ACHN (cell line): ENCODE data around the gene ISOC2.
"Not testable (repeated sequence)": the region's sequence is repeated elsewhere in the genome, so short reads cannot be mapped to it uniquely, and the experiment has no call there.

Experiments used
- DNase-seq: peaks from one replicate; pipeline ENCODE4 v3.0.0-alpha.2; 2015
- in situ Hi-C: cut with HindIII; loops from 2 replicates; pipeline ENCODE4 v1.10.0; 2017; ENCODE audit warnings: low sequenced_read_pairs, low pct_ligation_motif_present, low pct_unique_long_range_greater_than_20kb

ISOC2 gene, protein sequence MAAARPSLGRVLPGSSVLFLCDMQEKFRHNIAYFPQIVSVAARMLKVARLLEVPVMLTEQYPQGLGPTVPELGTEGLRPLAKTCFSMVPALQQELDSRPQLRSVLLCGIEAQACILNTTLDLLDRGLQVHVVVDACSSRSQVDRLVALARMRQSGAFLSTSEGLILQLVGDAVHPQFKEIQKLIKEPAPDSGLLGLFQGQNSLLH

DNA sequence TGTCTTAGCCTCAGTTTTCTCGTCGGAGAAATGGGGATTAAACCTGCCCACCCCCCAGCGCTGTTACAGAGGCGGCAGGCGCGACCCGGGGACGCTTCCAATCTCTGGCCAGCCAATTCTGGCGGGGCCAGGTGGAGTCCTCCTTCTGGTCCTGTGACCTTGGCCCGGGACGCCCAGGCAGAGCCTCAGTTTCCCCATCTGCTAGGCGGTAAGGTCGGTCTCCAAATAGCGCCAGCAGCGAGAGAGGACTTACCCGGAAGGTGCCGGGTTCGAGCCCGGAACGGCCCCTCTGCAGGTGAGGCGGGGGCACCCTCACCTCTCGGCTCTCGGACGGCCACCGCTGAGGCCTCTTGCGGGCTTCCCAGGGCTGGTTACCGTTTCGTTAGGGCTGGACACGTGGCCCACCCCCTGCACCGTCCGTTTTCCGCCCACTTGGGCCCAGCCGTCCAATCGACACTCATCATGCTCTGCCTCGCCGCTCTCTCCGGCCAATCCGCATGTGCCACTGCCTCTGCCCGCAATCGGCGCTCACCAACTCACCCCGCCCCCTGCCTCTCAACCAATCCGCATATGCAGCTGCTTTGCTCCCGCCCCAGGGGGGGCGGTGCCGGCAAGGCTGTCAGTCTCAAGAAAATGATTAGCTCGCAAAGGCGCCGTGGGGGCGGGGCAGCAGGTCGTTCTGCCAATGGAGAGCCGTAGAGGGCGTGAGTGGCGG, at the start of gene ISOC2:
TSS of gene ISOC2 (minus strand) at position 384 of the 715 bp plus-strand sequence. CDS start 5,156 bp downstream, outside the sequence.
- in situ Hi-C loops, result no loop called here
- peak; percentile 98 for DNase-seq

DNA sequence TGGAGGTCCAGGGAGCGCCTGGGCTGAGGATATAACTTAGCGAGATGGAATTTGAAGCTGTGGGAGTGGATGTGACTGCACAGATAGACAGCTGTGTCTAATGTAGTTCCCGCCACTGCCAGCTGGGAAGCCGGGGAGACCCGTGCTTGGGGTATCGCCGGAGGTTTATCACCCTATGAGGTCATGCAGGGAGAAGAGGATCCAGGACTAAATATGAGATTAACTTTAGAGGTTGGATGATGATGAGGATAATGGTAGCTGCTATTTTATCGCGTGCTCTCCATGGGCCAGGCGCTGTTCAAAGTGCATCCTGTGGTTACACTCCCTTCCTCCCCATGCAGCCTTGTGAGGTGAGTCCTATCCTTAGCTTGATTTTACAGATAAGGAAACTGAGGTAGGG, 46.7 kb upstream of the ISOC2 start:
- in situ Hi-C loops, result no loop called here
- DNase-seq, result no peak

DNA sequence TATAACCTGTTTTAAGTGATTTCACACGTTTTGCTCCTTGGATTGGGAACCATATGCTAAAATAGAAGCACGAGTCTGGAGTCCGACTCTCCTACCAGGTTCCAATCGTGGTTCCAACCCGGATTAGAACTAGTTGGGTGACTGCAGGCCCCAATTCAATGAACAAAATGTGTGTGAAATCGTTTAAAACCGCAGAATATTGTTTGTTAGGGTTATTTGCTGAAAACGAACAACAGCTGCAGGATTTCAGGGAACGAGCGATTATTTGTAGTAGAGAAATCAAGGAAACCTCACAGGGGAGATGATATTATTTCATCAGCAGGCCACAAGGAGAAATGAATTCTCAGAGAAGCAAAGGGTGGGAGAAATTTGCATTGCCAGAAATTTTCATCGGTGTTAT, 43.5 kb upstream of the ISOC2 start:
- in situ Hi-C loops, result no loop called here
- no peak for DNase-seq

DNA sequence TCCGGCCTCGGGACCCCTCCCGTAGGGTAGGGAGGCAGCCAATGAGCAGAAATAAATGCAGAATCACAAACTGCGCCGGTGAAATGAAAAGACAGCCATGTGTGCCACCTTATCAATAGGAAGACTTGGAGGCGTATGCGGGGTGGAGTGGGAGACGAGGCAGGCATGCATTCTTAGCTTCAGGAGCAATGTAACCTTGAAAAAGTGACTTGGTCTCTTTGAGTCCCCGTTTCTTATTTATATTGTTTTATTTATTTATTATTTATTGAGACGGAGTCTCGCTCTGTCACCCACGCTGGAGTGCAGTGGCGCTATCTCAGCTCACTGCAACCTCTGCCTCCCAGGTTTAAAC, 42.8 kb upstream of the ISOC2 start:
- in situ Hi-C loops, result no loop called here

DNA sequence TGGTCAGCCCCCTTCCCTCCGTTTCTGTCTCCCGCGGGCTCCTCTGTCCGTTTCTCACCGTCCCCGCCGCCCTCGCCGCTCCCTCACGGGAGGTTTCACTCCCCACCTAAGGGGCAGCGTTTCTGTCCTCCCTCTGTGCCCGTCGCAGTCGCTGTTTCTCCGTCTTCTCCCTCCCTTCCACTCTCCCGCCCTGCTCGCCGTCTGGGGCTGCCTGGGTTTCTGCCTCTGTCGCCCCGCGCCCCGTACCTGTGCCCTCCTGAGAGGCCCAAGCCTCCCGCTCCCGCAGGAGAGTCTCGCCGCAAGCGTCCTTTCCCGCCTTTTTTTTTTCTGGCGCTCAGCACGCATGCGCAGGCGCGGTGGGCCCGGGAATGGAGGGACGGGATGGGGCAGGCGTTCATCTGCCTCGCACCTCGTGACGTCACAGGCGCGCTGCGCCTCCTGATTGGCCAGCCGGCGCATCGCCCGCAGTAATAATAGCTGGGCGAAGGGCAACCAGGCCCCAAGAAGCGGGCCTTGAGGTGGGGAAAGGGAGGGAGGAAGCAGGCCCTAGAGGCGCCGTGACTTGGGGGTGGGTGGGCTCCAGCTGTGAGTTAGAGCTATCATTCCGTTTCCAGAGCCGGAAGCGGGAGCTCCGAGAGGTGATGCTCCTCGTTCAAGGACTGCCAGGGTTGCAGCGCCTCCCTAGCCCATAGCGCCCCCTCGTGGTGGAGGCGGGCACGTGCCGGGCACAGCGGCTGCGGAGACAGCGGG, 42.2 kb upstream of the ISOC2 start:
- DNase-seq, result peak; percentile 86
- in situ Hi-C loops, result no loop called here

More for the DNA sequence above, 42.8 kb upstream of the ISOC2 start:
- DNase-seq, result no peak

DNA sequence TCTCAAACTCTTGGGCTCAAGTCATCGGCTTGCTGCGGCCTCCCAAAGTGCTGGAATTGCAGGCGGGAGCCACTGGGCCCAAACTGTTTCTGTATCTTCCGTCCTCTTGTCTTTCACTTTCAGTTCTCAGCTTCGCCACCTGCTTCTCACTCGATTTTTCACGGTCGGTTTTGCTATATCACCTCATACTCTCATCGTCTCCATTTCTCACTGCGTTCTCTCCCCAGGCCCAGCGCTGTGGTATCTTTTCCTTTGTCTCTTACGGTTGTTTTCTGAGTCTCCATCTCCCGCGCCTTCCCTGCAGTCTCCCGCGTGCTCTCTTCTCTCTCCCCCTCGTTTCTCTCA, 41.7 kb upstream of the ISOC2 start:
- in situ Hi-C loops, result no loop called here

DNA sequence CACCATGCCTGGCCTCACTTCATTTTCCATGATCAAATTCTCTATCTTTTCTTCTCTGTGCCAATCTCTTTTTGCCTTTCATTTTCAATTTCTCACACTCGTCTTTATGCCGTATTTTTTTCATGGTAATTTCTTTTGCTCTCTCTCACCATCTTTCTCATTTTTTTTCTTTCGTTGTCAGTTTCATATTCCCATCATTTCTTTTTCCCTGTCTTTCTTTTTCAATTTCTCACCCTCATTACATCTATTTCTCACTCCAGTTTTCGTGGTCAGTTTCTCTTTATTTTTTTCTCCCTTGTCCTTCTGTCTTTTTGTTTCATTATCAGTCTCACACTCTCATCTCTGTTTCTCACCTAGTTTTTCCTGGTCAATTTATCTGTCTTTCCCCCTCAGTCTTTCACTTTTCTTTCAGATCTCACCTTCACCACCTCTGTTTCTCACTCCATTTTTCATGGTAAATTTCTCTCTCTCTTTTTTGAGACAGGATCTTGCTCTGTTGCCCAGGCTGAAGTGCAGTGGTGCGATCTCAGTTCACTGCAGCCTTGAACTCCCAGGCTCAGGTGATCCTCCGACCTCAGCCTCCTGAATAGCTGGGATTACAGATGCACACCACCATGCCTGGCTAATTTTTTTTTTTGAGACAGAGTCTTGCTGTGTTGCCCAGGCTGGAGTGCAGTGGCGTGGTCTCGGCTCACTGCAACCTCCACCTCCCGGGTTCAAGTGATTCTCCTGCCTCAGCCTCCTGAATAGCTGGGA, 40.9 kb upstream of the ISOC2 start:
- no peak for DNase-seq
- in situ Hi-C loops, result no loop called here

More for the DNA sequence above, 41.7 kb upstream of the ISOC2 start:
- no peak for DNase-seq

DNA sequence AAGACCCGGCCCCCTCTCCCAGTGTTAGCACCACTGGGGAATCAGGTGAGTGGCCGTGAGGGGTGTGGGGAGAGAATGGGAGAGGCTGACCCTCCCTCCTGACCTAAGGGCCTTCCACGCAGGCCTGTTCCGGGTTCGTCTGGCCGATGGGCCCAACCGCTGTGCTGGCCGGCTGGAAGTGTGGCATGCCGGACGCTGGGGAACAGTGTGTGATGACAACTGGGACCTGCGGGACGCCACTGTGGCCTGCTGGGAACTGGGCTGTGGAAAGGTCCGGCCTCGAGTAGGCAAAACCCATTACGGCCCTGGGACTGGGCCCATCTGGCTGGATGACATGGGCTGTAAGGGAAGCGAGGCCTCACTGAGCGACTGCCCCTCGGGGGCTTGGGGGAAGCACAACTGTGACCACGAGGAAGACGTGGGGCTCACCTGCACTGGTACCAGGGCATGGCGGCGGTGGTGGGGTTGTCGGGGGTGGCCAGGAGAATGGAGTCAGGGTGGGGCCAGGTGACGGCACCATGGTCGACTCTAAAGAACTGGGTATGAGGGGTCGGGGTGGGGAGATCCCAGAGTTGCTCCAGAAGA, 39.0 kb upstream of the ISOC2 start:
- DNase-seq, result no peak
- in situ Hi-C loops, result no loop called here

DNA sequence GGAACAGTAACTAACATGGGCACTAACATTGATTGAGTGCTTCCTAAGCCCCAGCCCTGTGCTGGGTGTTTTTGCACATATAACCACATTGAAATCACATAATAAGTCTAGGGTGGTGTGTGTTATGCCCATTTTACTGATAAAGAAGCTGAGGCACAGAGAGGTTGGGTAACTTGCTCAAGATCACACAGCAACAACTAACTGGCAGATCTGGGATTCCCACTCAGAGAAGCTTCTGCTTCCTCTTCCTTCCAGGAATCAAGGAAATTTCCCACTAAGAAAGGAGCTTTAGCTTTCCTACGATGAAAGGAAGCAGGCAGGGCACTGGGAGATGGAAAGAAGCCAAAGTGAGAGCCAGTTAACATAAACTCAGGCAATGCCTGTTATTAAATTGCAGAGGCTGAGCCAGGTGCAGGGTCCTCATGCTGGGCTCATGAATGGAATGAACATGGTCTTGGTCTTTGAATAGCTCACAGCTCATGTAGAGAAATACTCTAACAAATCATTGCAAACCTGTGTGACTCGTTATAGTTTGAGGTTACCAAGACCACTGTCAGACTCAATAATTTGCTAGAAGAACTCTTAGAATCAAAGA, 36.9 kb upstream of the ISOC2 start:
- in situ Hi-C loops, result no loop called here
- DNase-seq, result no peak

DNA sequence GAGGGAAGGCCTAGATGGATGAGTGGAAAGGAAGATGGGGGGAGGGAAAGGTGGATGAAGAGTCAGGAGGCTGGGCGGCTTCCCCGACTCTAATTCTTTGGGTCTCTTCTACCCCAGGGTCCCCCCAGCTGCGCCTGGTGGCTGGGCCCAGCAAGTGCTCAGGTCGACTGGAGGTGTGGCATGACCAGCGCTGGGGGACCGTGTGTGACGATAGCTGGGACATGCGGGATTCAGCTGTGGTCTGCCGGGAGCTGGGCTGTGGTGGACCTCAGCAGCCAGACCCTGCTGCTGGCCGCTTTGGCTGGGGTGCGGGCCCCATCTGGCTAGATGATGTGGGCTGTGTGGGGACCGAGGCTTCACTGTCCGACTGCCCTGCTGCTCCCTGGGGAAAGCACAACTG, 36.3 kb upstream of the ISOC2 start:
- in situ Hi-C loops, result no loop called here
- DNase-seq, result no peak

DNA sequence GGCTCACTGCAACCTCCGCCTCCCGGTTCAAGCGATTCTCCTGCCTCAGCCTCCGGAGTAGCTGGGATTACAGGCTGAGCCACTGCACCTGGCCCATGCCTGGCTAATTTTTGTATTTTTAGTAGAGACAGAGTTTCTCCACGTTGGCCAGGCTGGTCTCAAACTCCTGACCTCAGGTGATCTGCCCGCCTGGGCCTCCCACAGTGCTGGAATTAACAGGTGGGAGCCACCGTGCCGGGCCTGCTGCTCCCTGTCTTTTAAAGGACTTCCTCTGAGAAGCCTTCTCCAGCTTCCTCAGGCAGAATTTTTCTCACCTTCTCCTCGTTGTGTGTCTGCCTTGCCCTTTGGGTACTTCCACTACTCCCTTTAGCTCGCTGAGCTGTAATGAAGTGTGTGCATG, 35.4 kb upstream of the ISOC2 start:
- in situ Hi-C loops, DNase-seq: not testable (repeated sequence)

DNA sequence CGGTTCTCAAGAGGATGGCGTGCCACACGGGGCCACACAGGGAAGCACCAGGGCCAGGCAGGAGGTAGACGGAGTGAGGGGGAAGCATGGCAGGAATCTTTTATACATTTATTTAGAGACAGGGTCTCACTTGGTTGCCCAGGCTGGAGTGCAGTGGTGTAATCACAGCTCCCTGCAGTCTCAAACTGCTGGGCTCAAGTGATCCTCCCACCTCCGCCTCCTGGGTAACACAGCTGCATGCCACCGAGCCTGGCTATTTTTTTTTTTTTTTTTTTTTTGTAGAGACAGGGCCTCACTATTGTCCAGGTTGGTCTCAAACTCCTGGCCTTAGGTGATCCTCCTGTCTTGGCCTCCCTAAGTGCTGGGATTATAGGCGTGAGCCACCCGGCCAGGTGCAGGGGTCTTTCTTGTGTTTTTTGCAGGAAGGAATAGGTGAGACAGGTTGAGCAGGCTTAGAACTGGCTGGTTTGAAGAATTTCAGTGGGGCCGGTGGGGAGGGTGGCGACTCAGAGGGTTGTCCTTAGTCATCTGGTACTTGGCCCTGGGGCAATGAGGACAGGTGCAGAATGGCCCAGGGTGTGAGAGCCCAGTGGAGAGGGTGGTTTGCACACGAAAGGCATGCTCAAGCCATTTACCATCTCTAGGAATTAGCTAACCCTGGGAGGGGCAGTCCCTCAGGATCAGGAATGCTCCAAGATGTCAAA, 34.4 kb upstream of the ISOC2 start:
- in situ Hi-C loops, result no loop called here
- no peak for DNase-seq

DNA sequence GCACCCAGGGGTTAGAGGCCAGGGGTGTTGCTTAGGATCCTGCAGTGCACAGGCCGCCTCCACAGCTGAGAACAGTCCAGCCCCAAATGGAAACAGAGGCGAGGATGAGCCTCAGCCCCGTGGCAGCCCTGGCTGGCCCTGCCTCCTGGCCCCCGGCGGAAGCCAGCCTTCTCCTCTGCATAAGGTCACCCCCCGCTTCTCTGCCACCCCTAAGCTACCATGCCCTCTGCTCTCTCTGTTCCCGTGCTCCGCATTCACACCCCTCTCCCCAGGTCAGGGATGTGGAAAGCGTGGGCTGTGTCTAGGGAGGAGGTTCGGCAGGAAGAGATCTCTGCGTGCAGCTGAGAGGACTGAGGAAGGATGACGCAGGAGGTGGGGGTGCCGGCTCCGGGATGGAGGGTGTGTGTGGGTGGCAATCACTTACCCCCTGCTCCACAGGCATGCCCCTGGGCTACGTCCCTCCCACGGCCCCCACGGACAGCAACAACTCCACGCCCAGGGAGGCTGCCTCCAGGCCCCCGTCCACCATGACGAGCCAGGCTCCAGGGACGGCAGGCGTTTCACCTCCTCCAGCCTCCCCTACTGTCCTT, 32.8 kb upstream of the ISOC2 start:
- in situ Hi-C loops, result no loop called here
- DNase-seq, result no peak

DNA sequence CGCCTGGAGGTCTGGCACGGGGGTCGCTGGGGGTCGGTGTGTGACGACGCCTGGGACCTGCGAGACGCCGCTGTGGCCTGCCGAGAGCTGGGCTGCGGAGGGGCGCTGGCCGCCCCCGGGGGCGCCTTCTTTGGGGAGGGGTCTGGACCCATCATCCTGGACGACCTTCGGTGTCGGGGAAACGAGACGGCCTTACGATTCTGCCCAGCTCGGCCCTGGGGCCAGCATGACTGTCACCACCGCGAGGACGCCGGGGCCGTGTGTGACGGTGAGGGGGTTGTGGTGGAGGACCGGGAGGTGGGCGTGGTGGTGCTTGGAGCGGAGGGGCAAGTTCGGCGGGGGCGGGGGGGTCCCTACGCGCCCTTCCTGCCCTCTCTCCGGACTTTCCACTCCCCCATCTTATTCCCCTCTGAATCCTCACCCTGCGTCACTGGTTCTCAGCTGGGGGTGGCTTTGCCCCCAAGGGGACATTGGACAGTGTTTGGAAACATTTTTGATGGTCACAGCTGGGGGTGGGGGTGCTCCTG, 32.3 kb upstream of the ISOC2 start:
- in situ Hi-C loops, result no loop called here
- DNase-seq, result no peak

DNA sequence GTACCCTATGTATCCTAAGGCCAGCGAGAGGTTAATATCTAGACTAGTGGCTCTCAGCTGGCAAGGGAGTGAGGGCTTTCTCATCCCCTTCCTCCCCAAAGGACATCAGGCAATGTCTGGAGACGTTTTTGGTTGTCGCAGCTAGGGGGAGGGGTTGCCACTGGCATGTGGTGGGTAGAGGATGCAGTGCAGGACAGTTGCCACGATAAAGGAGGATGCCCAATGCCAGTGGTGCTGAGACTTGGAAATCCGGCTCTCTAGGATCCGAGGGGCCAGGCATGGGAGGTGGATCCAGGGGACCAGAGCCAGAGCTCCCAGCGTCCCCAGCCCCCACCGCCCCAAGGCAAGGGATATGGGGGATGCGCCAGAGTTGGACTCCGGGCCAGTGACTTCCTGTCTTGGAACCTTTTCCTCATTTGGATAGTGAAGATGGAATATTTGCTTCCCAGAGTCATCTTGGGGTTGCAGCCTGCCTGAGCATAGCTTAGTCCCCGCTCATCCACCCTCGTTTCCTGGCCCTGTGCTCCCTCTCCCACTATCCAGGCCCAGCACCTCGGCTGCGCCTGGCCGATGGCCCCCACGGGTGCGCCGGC, 31.7 kb upstream of the ISOC2 start:
- in situ Hi-C loops, result no loop called here
- no peak for DNase-seq

DNA sequence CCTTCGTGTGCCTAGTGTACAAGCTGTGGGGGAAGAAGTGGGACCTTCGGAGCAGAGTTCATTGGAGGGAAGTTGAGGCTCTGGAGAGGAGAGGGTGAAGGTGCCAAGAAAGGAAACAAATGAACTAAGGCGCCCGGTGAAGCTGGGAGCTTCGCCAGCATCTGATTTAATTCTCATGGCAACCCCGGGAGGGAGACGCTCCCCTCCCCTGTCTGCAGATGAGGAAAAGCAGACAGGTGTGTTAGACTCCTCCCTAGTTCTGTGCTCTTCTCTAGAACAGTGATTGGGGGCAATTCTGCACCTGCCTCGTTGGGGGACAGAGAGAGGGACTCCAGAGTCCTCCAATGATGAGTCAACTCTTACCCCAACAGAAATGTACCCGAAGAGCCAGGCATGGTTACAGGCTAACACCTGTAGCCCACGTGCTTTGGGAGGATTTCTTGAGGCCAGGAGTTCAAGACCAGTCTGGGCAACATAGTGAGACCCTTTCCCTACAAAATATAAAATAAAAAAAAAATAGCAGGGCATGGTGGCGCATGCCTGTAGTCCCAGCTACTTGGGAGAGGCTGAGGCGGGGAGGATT, 31.0 kb upstream of the ISOC2 start:
- DNase-seq, result no peak
- in situ Hi-C loops, result no loop called here
